NCI-H226 (cell line): ENCODE data around the gene GLDC.
"Not testable (repeated sequence)": the region's sequence is repeated elsewhere in the genome, so short reads cannot be mapped to it uniquely, and the experiment has no call there.

Source experiments
- DNase-seq: peaks from one replicate; pipeline ENCODE4 v3.0.0-alpha.2; 2015

Gene GLDC

DNA sequence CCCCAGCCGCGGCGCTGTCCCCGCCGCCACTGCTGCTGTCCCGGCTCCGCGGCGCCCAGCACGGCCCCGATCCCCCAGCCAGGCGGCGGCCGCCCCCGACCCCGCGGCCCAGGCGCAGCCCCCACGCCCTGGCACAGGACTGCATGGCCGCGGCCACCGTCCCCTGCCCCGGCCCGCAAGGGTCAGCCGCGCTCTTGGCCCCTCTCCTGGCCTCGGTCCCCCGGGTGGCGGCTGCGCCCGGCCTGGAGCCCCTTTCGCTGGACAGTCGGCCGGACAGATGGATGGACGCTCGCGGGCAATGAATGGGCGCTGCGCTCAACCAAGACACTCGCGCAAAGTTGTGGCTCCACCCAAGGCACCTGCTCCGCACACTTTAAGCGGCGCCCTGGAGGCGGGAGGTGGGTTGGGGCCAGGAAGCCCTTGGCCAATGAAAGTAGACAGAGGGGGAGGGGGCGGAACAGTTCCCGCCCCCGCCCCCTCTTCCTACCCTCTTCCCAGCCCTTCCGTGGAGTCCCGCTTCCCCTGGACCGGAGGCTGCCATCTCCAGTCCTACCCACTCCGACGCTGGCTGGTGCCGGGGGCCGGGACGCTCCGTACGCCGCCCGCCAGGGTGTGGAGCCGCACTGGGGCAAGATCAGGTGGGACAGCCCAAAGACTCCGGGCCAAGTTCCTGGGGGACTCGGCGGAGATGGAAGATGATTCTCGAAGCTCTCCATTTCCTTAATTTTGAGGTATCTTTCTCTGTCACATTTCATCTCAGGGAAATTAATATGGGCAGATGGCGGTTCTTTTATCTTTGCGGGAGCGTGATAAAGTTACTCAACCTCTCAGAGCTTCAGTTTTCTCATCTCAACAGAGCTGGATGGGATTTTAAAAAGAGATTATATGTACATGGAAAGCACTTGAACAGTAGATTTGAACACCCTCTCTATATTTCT lies at the start of gene GLDC:
GLDC (minus strand) TSS at position 375 of the 938 bp plus-strand sequence; CDS start at position 145, 230 bp downstream.
- peak; percentile 73 for DNase-seq

DNA sequence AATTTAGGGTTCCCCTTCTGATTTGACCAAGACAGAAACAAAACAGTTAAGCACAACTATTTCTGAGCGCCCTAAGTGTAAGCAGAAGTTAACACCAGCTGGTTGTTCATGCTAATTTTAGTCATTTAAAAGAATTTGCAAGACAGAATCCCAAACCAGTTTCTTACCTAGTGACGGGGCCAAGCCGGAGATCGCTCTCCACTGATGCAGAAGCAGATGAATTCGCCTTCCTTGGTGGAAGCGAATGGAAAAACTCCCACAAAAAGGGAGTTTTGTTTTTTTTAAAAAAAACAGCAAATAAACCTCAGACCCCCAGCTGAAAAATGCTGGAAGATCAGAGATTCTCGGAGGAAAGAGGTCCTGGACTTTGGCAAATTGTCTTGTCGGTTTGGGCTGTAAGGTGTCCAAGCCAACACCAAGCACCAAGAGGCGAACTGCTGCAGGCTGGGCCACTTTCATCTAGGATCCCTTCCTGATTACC lies 47.4 kb upstream of the GLDC start:
- DNase-seq: no peak

DNA sequence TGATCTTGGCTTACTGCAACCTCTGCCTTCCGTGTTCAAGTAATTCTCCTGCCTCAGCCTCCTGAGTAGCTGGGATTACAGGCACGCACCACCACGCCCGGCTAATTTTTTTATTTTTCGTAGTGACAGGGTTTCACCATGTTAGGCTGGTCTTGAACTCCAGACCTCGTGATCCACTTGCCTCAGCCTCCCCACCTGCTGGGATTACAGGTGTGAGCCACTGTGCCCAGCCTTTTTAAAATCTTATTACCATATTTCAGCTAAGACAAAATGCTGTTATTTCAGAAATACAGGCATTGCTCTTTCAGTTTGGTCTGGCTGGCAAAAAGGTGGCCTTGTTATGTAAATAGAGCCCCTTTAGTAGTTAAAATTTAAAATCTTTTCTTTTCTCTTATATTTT lies 46.9 kb upstream of the GLDC start:
- DNase-seq: no peak

DNA sequence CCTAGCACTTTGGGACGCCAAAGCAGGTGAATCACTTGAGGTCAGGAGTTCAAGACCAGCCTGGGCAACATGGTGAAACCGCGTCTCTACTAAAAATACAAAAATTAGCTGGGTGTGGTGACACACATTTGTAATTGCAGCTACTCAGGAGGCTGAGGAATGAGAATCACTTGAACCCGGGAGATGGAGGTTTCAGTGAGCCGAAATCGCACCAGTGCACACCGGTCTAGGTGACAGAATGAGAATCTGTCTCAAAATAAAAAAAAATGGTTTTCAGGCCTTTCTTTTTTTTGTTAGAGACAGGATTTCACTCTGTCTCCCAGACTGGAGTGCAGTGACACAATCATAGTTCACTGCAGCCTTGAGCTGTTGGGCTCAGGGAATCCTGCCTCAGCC lies 45.1 kb upstream of the GLDC start:
- DNase-seq: not testable (repeated sequence)

DNA sequence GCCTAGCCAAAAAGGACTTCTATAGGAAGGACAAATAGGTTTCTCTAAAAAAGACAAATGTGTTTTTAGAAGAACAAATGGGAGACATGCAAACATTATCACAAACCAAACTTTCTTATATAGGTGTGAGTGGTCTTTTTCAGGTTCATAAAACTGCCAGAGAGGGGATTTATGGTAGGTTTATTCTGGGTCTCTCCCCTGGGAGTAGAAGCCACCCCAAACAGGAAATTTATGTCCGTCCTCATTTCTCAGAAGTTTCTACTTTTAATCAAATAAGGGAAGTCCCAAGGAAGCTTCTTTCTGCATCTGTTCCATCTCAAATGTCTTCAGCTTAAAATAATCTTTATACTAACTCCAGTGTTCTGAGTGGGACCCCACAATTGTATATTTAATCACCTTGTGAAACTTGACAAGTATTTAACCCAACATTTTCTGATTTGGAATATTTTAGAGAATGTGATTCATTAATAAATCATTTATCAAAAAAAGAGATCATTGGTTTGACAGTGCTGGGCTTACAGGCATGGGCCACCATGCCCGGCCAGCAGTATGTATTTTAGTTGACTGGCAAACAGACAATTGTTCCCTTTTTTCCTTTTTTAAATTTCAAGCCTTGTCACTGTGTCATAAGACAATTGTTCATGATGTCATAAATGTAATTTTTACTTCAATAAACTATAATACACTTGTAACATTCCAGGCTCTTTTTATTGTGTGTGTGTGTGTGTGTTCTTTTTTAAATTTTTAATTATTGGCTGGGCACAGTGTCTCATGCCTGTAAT lies 44.6 kb upstream of the GLDC start:
- DNase-seq: no peak

DNA sequence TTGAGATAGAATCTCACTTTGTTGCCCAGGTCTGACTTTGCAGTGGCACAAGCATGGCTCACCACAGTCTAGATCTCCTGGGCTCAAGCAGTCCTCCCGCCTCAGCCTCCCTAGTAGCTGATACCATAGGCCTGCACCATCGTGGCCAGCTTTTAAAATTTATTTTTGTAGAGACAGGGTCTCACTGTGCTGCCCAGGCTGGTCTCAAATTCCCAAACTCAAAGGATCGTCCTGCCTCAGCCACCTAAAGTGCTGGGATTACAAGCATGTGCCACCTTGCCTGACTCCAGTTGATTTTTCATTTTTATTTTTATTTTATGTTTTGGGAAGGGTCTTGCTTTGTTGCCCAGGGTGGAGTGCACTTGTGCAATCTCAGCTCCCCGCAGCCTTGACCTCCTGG lies 41.7 kb upstream of the GLDC start:
- no peak for DNase-seq

DNA sequence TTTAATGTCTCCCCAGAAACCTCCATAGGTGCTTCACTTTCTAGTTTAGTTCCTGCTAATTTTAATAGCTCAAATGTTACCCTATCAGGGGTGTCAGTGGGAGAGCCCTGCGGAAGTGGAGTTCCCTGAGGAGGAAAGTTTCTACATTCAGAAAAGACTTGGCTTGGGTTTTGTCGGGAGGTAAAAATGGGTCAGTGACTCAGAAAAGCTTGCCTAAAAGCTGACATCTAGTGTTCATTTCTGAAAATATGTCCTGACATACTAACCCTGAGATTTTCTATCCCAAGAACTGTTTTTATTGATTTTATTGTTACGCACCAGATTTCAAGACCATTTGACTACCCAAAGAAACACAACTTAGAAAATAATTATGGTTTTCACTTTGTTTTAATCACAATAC lies 40.9 kb upstream of the GLDC start:
- DNase-seq: peak; percentile 6

DNA sequence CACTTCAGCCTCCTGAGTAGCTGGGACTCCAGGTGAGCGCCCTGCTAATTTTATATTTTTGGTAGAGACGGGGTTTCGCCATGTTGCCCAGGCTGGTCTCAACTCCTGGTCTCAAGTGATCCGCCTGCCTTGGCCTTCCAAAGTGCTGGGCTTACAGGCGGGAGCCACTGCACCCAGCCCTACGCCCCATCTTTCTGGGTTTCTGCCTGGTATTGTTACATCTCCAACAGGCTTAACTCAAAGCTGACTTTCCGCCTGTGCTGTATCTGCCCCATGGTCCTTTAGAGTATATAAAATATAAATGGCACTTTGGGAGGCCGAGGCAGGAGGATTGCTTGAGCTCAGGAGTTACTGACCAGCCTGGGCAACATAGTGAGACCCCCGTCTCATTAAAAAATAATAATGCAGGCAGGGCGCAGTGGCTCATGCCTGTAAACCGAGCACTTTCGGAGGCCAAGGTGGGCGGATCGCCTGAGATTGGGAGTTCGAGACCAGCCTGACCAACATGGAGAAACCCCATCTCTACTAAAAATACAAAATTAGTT lies 36.5 kb upstream of the GLDC start:
- no peak for DNase-seq

DNA sequence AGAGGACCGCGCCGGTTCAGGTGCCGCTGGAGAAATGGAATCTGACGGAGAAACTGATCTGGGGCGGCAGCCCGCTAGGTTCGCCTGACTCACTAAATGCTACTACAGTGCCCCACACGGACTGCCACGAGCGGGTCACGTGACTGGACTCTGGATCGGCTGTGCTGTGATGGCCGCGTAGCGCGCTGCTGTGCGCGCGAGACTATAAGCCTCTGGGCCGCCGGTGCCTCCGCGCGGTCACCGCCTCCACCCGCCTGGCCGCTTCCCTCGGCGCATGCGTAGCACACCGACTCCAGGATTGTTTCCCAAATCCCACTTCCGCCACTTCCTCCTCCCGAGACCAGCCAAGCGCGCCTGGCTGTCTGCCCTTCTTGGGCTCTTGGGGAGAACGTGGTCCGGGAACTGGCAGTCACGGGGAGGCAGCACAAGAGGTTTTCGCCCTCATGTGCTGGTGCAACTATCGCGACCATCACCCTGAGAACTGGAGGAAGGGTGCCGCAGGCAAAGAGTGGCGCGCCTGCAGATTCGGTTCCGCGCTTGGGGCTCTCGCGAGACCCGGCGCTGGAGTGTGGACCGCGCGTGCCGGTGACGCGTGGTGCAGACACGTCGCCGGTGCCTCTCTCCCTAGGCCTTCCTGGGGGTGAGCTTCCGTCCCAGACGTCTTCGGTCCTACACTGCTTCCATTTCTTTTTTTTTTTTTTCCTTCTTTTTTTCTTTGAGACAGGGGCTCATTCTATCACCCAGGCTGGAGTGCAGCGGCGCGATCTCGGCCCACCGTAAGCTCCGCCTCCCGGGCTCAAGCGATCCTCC lies 35.8 kb upstream of the GLDC start:
- peak; percentile 97 for DNase-seq

DNA sequence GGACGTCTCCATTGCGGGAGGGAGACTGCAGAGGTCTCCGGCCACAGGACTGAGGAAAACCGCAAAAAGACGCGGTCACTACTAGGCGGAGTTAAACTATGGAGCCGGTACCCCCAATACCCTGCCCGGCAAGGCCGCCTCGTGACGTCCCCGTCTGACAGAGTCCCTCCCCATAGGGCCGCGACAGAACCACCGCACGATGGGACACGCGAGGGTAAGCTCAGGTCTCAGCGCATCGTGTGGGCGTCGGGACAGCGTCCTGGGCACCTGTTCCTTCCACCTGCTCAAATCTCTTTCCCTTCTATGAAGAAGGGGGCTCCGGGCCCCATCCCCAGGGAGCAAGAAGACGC lies 35.2 kb upstream of the GLDC start:
- no peak for DNase-seq

DNA sequence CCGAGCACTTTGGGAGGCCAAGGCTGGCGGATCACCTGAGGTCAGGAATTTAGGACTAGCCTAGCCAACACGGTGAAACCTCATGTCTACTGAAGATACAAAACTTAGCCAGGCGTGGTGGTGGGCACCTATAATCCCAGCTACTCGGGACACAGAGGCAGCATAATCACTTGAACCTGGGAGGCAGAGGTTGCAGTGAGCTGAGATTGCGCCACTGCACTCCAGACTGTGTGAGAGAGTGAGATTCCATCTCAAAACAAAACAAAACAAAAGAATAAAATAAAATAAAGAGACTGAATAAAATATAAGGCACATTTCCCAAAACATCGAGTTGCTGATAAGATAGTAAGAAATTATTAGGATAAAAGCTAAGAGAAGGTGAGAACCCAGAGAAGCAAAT lies 32.3 kb upstream of the GLDC start:
- DNase-seq: no peak

DNA sequence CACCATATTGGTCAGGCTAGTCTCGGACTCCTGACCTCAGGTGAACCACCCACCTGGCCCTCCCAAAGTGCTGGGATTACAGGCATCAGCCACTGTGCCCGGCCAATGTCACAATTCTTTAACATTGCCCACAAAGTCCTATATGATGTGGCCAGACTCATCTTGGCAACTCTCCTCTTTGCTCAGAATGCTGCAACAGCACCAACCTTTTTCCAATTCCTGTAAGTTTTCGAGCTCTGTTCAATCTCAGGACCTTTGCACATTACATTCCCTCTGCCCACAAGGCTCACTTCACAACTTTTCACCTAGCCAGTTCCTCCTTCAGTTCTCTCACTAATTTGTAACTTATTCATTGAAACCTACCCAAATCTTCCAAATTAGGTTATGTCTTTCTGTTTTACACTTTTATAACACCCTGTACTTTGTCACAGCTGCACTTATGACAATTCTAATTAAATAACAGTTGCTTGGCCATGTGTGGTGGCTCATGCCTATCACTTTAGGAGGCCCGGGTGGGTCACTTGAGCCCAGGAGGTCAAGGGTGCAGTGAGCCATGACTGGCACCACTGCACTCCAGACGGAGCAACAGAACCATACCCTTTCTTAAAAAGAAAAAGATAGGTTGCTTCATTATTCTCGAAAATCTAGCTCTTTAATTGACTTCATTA lies 30.9 kb upstream of the GLDC start:
- no peak for DNase-seq

DNA sequence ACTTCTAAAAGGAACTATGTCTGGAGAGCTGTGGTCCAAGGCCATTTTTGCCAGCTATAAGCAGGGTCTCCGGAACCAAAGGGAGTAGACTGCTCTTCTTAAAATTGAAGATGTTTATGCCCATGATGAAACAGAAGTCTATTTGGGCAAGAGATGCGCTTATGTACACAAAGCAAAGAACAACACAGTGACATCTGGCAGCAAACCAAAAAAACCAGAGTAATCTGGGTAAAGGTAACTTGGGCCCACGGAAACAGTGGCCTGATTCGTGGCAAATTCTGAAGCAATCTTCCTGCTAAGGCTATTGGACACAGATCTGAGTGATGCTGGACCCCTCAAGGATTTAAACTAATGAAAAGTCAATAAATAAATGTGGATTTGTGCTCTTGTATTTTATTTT lies 29.7 kb upstream of the GLDC start:
- no peak for DNase-seq

DNA sequence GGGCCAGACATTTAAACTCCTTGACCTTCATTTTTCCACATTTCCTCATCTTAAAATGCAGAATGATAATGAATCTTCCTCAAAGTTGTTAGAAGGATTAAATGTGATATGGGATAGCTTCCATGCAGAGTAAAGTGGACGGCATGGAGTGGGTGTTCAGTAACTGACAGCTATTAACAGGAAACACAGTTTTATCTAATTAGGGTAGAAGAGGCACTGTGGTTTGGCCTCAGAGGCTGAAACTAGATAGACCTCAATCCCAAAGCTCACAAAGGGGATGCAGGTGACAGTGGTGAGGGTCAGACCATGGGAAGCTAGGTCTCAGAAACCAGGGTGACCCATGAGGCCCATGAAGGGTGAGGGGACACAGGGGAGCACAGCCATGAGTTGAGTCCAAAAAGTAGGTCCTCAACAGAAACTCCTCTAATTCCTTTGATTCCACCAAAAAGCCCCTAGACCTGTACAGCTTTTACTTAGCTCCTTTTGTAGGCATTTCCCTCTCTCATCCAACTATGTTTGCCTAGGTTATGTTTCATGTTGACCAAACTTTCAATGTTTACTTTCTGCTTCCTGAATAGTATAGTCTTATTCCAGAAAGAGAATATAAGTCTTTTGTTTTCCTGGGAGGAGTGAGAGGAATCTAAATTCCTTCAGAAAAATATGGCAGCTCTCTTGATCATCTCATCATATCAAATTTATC lies 27.9 kb upstream of the GLDC start:
- DNase-seq: no peak

DNA sequence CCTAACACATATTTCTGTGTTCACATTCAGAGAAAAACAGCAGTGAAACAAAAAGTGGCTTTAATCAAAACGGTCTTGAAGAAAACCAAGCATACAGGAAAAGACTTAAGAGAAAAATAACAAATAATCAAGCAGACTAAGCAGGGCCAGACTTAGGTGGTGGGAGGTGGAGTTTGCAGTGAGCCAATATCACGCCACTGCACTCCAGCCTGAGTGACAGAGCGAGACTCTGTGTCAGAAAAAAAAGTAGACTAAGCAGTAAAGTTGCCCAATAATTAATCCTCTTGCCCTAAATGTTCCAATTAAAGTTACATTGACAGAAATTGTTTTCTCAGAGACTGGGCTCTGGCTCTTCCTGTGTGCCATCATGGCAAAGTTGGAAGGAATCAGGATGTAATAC lies 26.6 kb upstream of the GLDC start:
- DNase-seq: no peak

DNA sequence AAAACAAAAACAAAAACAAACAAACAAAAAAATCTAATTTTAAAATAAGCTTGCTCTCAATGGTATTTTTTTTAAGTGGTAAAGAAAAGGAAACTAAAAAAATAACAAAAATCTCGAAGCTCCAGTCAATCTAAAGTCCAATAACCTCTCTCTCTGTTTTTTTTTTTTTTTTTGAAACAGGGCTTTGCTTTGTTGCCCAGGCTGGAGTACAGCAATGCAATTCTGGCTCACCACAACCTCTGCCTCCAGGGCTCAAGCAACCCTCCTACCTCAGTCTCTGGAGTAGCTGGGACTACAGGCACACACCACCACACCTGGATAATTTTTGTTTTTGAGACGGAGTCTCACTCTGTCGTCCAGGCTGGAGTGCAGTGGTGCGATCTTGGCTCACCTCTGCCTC lies 25.9 kb upstream of the GLDC start:
- no peak for DNase-seq

DNA sequence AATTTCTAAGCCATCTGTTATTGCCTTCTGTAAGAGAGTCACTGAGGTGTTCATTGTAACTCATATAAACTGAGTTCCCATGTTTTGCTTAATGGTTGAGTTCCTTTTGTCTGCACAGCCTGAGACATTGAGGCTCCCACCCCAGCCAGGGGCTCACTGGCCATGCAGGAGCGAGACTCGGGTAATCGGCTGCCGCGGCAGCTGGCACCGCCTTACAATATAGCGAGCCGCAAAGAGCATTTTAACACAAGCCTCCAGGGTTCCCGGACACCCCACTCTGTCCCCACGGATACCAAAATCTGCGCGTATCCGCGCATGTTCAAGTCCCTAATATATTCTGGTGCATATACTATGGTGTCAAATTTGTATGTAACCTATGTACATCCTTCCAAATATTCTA lies 24.4 kb upstream of the GLDC start:
- no peak for DNase-seq

DNA sequence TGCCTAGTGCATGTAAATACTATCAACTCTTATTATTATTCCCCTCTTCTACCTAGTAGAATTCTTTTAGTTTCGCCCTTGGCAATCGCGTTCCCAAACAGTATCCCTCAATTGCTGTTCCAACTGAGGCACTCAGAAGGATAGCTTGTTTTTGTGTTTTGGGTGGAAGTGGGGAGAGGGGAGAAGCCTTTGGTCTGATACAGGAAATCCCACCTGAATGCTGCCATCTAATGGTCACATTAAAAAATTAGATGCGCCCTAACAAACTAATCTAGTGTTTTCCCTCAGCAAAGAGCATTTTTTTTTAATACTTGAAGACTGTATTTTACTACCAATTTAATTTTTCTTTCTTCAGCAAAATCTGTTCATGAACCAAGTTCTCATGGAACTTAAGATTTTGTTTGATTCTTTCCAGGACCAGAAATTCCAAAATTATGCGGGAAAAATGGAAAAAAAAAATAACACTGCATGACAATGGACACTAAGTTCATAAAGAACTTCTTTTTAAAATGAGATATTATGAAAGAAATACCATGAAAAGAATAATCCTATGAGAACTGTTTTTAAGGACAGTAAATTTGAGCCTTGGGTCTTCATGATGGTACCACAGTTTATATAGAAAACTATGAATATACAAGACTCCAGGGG lies 22.2 kb upstream of the GLDC start:
- no peak for DNase-seq

DNA sequence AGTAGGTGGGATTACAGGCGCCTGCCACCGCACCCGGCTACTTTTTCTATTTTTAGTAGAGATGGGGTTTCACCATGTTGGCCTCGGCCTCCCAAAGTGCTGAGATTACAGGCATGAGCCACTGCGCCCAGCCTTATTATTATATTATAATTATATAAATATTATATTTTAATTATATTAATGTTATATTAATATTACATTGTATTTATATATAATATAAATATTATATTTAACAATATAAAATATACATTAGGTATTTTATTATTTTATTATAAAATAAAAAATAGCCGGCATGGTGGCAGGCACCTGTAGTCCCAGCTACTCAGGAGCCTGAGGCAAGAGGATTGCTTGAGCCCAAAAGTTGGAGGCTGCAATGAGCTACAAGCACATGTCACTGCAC lies 21.6 kb upstream of the GLDC start:
- no peak for DNase-seq

DNA sequence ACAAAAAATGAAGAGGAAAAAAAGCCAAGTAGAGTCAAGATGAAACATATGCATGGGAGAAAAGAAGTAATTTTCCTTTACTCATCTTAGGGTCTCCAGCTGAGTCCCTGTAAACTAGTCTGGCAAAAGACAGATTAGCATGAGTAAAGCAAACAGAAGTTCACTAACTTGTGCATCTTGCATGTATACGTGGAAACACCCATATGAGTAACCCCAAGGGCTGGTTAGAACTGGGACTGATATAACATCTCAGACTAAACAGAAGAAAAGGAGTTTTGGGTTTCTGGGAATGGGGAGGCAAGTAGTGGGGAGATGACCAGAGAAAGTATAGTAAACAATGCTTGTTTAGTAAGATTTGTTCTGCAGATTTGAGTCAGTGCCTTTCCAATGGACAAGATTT lies 20.1 kb upstream of the GLDC start:
- DNase-seq: no peak

DNA sequence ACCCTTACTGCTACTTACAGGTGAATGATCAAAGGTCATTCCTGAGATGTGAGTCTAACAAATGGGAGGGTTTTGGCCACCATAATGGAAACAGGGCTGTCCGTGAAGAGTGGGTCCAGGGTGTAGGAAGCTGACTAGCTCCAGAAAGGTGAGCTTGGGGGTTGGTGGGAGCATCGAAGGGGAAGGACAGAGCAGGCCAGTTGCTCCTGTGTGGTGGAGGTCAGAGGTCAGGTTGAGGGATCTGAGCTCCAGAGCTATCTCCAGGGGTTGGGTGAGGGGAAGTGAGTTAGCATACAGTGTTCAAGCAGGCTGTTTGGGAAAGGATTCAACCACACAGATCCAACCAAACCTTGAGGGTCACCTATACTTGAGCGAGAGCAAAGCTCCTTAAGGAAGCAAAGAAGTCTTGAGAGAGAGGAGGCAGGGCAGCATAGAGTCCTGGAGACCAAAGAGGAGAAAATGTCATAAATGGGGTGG lies 18.7 kb upstream of the GLDC start:
- no peak for DNase-seq
